Activated CD8-positive, alpha-beta memory T cell treated with anti-CD3 and anti-CD28 coated beads, Interleukin-2, amount 10 ng/mL, durations not matched to agents 7 days and 5 days (primary cell): ENCODE measurements around the gene NUMB. TPM values are rescaled to one million over a fixed set of nuclear protein-coding genes. Genes with fewer than 3 reads are reported as not detected.
"Not testable (repeated sequence)": the region's sequence is repeated elsewhere in the genome, so short reads cannot be mapped to it uniquely, and the experiment has no call there.

Experiments
- ATAC-seq: fragments of 150-1000 bp; cut with Tn5 transposase; one replicate; pipeline ENCODE4 v1.10.0; 2021; ENCODE audit warnings: moderate library complexity
- CTCF ChIA-PET: fragments of 350-600 bp; sonication (Branson Sonifier 250); formaldehyde crosslinking; loops from one replicate; lab custom pipeline; 2021; ENCODE audit warnings: antibody characterized with exemption; lab: Charles Lee
- DNase-seq: peaks from one replicate; pipeline ENCODE4 v3.0.0-alpha.2; 2020
- H3K27ac Mint-ChIP-seq: one replicate; pipeline ENCODE4 v1.8.0; 2021; ENCODE audit warnings: mild to moderate bottlenecking, mixed read lengths
- H3K27me3 Mint-ChIP-seq: one replicate; pipeline ENCODE4 v1.8.0; 2021; ENCODE audit warnings: mixed read lengths
- H3K36me3 Mint-ChIP-seq: one replicate; pipeline ENCODE4 v1.8.0; 2021; ENCODE audit warnings: mild to moderate bottlenecking, mixed read lengths
- H3K4me1 Mint-ChIP-seq: one replicate; pipeline ENCODE4 v1.8.0; 2021; ENCODE audit warnings: mixed read lengths
- H3K4me3 Mint-ChIP-seq: one replicate; pipeline ENCODE4 v1.8.0; 2021; ENCODE audit warnings: mild to moderate bottlenecking, moderate library complexity, mixed read lengths
- H3K9me3 Mint-ChIP-seq: one replicate; pipeline ENCODE4 v1.8.0; 2022; ENCODE audit warnings: low read depth, mixed read lengths
- total RNA-seq, 2 experiments: library from RNA; stranded (reverse); gene quantifications; one replicate each; pipeline ENCODE4 v1.2.3, GENCODE V29; 2021

The NUMB gene
- total RNA-seq, 2 experiments from 2014 or later: 44.8 to 45.2 TPM

DNA sequence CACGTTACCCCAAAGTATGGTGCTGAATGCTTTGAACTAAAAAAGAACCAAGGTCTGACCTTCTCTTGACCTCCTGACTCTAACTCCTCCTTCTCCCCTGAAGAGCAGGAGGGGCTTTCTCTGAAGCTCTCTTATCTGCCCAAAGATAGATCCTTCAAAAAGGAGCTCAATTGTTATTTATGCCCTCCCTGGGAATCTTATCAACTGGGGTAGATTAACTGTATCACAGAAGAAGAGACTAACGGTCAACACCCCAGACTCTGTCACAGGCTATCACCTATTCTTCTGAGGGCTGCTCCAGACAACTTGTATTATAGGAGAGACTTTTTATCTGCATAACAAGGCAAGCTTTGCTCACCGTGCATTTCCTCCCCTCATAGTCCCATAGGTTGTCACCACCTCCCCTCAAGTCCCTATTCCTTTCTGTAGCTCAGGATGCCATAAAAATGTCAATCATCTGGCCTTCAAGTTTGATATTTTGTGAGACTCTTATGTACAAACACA is 134.4 kb downstream of the NUMB start:
- H3K4me1 Mint-ChIP-seq: peaks cover 16% of the 10 kb centered on the region
- H3K36me3 Mint-ChIP-seq: peaks cover 2% of the 10 kb centered on the region
- DNase-seq (no peak), ATAC-seq (no peak)
- H3K9me3 Mint-ChIP-seq: no peaks in the 10 kb centered on the region
- H3K27ac Mint-ChIP-seq: no peak overlapping the region
- no peak overlapping the region for H3K4me3 Mint-ChIP-seq
- CTCF ChIA-PET: interaction anchor here (0.6 to 1.5 kb wide), 2 partner anchors 78 to 990 kb away, joined by 3 read pairs; no protein-coding TSS in a partner anchor
- no peaks in the 10 kb centered on the region for H3K27me3 Mint-ChIP-seq

- CTCF ChIA-PET: interaction anchor here (0.7 kb wide), 1 partner anchor 152 kb away, joined by 3 read pairs; no protein-coding TSS in a partner anchor
- Mint-ChIP-seq H3K27me3 (no peaks in the 10 kb centered on the region), H3K36me3 (peaks cover 4% of the 10 kb centered on the region), H3K9me3 (no peaks in the 10 kb centered on the region), H3K4me1 (peaks cover 15% of the 10 kb centered on the region), H3K4me3 (no peak overlapping the region), H3K27ac (no peak overlapping the region)
- DNase-seq (no peak), ATAC-seq (no peak)
These were observed 145.2 kb downstream of the NUMB start for GRCh38 chr14:73313151-73313550.

DNA sequence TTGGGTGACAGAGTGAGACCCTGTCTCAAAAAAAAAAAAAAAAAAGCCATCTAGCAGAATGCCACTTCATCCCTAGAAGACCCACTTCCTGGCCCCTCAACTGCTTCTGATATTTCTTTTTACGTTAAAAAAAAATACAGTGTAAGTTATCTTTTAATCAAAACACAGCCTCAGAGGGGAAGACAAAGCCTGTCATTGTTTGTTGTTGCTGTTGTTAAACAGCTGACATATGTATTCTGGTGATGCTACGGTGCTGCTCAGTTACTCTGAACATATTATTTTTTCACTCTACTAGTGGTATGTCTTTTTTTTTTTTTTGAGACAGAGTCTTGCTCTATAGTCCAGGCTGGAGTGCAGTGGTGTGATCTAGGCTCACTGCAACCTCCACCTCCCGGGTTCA is 145.7 kb downstream of the NUMB start:
- DNase-seq (no peak), ATAC-seq (no peak)
- H3K27ac Mint-ChIP-seq: no peak overlapping the region
- H3K4me3 Mint-ChIP-seq: no peak overlapping the region
- no peaks in the 10 kb centered on the region for H3K9me3 Mint-ChIP-seq
- H3K27me3 Mint-ChIP-seq: no peaks in the 10 kb centered on the region
- peaks cover 4% of the 10 kb centered on the region for H3K36me3 Mint-ChIP-seq
- CTCF ChIA-PET: interaction anchor here (0.7 kb wide), 1 partner anchor 153 kb away, joined by 3 read pairs; no protein-coding TSS in a partner anchor
- H3K4me1 Mint-ChIP-seq: peaks cover 15% of the 10 kb centered on the region

- ATAC-seq (no peak), DNase-seq (no peak)
- Mint-ChIP-seq H3K9me3 (no peaks in the 10 kb centered on the region), H3K27me3 (no peaks in the 10 kb centered on the region), H3K4me1 (peaks cover 15% of the 10 kb centered on the region), H3K4me3 (no peak overlapping the region), H3K27ac (no peak overlapping the region), H3K36me3 (peaks cover 5% of the 10 kb centered on the region)
- CTCF ChIA-PET: no interaction called here
These were observed 146.7 kb downstream of the NUMB start for GRCh38 chr14:73311708-73312030.

DNA sequence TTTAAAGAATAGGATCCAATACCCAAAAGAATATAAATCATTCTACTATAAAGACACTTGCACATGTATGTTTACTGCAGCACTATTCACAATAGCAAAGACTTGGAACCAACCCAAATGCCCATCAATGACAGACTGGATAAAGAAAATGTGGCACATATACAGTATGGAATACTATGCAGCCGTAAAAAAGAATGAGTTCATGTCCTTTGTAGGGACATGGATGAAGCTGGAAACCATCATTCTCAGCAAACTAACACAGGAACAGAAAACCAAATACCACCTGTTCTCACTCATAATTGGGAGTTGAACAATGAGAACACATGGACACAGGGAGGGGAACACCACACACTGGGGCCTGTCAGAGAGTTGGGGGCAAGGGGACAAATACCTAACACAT is 149.1 kb downstream of the NUMB start:
- not testable (repeated sequence) for DNase-seq, H3K27ac Mint-ChIP-seq, ATAC-seq, H3K27me3 Mint-ChIP-seq, H3K9me3 Mint-ChIP-seq, H3K36me3 Mint-ChIP-seq, H3K4me3 Mint-ChIP-seq
- CTCF ChIA-PET: interaction anchor here (0.6 kb wide), 1 partner anchor 133 kb away, joined by 3 read pairs; no protein-coding TSS in a partner anchor
- H3K4me1 Mint-ChIP-seq: peaks cover 15% of the 10 kb centered on the region

DNA sequence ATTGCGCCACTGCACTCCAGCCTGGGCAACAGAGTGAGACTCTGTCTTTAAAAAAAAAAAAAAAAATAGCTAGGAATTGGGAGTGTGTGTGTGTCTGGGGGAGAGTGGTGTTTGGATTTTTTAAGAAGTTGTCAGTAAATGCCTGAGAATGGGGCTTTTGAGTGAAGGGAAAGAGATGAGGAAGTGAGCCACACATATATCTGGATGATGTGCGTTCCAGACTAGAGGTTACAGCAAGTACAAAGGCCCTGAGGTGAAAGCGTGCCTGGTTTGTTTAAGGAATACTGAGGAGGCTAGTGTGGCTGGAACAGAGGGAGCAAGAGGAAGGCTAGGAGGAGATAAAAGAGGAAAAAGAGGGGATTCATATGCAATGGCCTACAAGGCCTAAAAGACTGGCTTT is 151.1 kb downstream of the NUMB start:
- ATAC-seq (no peak), DNase-seq (no peak)
- Mint-ChIP-seq H3K27ac (no peak overlapping the region), H3K9me3 (no peaks in the 10 kb centered on the region), H3K4me3 (no peak overlapping the region), H3K36me3 (peaks cover 5% of the 10 kb centered on the region), H3K4me1 (peaks cover 10% of the 10 kb centered on the region), H3K27me3 (no peaks in the 10 kb centered on the region)
- CTCF ChIA-PET: interaction anchor here (1.2 to 1.5 kb wide), 2 partner anchors 12 to 165 kb away, joined by 3 to 4 read pairs; no protein-coding TSS in a partner anchor

GRCh38 chr14:73305499-73305898 is 152.8 kb downstream of the NUMB start:
- ATAC-seq (no peak), DNase-seq (no peak)
- Mint-ChIP-seq H3K9me3 (no peaks in the 10 kb centered on the region), H3K27me3 (no peaks in the 10 kb centered on the region), H3K4me3 (no peak overlapping the region), H3K27ac (no peak overlapping the region), H3K36me3 (peaks cover 5% of the 10 kb centered on the region), H3K4me1 (peaks cover 1% of the 10 kb centered on the region)
- CTCF ChIA-PET: interaction anchor here (1.0 to 1.2 kb wide), 2 partner anchors 10 to 167 kb away, joined by 3 to 5 read pairs; no protein-coding TSS in a partner anchor

GRCh38 chr14:73295198-73295796 is 163.0 kb downstream of the NUMB start:
- CTCF ChIA-PET: interaction anchor here (0.6 to 3.0 kb wide), 30 partner anchors 9 to 205 kb away, joined by 3 to 47 read pairs (median 4); partner anchors contain the start of genes NUMB, PSEN1 and RIOX1
- no peak for ATAC-seq
- Mint-ChIP-seq H3K36me3 (peaks cover 24% of the 10 kb centered on the region), H3K27ac (no peak overlapping the region), H3K9me3 (no peaks in the 10 kb centered on the region), H3K4me1 (peaks cover 22% of the 10 kb centered on the region), H3K27me3 (no peaks in the 10 kb centered on the region), H3K4me3 (no peak overlapping the region)
- DNase-seq: no peak

GRCh38 chr14:73293782-73294781 is 164.3 kb downstream of the NUMB start:
- H3K9me3 Mint-ChIP-seq: no peaks in the 10 kb centered on the region
- CTCF ChIA-PET: interaction anchor here (0.8 to 3.0 kb wide), 15 partner anchors 9 to 339 kb away, joined by 3 to 47 read pairs (median 4); partner anchors contain the start of gene NUMB
- H3K27me3 Mint-ChIP-seq: no peaks in the 10 kb centered on the region
- H3K36me3 Mint-ChIP-seq: peaks cover 26% of the 10 kb centered on the region
- H3K4me1 Mint-ChIP-seq: peaks cover 34% of the 10 kb centered on the region
- no peak overlapping the region for H3K27ac Mint-ChIP-seq
- ATAC-seq (no peak), DNase-seq (no peak)
- no peak overlapping the region for H3K4me3 Mint-ChIP-seq

- peaks cover 37% of the 10 kb centered on the region for H3K4me1 Mint-ChIP-seq
- H3K36me3 Mint-ChIP-seq: peaks cover 30% of the 10 kb centered on the region
- CTCF ChIA-PET: interaction anchor here (0.9 kb wide), 1 partner anchor 170 kb away, joined by 3 read pairs; no protein-coding TSS in a partner anchor
- DNase-seq (no peak), ATAC-seq (peak; percentile 76)
- H3K4me3 Mint-ChIP-seq: no peak overlapping the region
- H3K27ac Mint-ChIP-seq: peak overlapping the region; percentile 44
- no peaks in the 10 kb centered on the region for H3K9me3 Mint-ChIP-seq
- no peaks in the 10 kb centered on the region for H3K27me3 Mint-ChIP-seq
These were observed 168.1 kb downstream of the NUMB start for GRCh38 chr14:73290279-73290678.

GRCh38 chr14:73289729-73290128 is 168.6 kb downstream of the NUMB start:
- CTCF ChIA-PET: interaction anchor here (0.9 kb wide), 1 partner anchor 171 kb away, joined by 3 read pairs; no protein-coding TSS in a partner anchor
- Mint-ChIP-seq H3K27ac (no peak overlapping the region), H3K4me3 (no peak overlapping the region), H3K4me1 (peaks cover 37% of the 10 kb centered on the region), H3K36me3 (peaks cover 29% of the 10 kb centered on the region), H3K27me3 (no peaks in the 10 kb centered on the region), H3K9me3 (no peaks in the 10 kb centered on the region)
- ATAC-seq (no peak), DNase-seq (no peak)

- no peak for ATAC-seq
- CTCF ChIA-PET: interaction anchor here (1.1 kb wide), 1 partner anchor 10 kb away, joined by 5 read pairs; no protein-coding TSS in a partner anchor
- DNase-seq: no peak
- Mint-ChIP-seq H3K4me3 (no peak overlapping the region), H3K9me3 (no peaks in the 10 kb centered on the region), H3K27me3 (no peaks in the 10 kb centered on the region), H3K4me1 (peaks cover 37% of the 10 kb centered on the region), H3K27ac (no peak overlapping the region), H3K36me3 (peaks cover 29% of the 10 kb centered on the region)
These were observed 169.0 kb downstream of the NUMB start for GRCh38 chr14:73289308-73289707.

- Mint-ChIP-seq H3K27ac (no peak overlapping the region), H3K4me1 (peaks cover 25% of the 10 kb centered on the region), H3K9me3 (no peaks in the 10 kb centered on the region), H3K4me3 (no peak overlapping the region), H3K27me3 (no peaks in the 10 kb centered on the region), H3K36me3 (peaks cover 26% of the 10 kb centered on the region)
- CTCF ChIA-PET: interaction anchor here (0.9 kb wide), 1 partner anchor 8 kb away, joined by 3 read pairs; no protein-coding TSS in a partner anchor
- DNase-seq (no peak), ATAC-seq (no peak)
These were observed 171.3 kb downstream of the NUMB start for GRCh38 chr14:73287071-73287470.
